ENCODE measurements around the gene PRLR. TPM values are rescaled to one million over a fixed set of nuclear protein-coding genes. Genes with fewer than 3 reads are reported as not detected.

Gene PRLR
- total RNA-seq, 1 experiment from 2014 or later = 2.5 TPM

- WGBS (ENCODE audit: extremely low coverage, insufficient read length, low lambda C conversion rate) = no CpG with 5 or more reads among the region's 2 CpGs
- H3K36me3 Mint-ChIP-seq (ENCODE audit: insufficient read depth in 1 of 3, low read depth in 3 of 3) = no peaks in the 10 kb centered on the region
- Histone ChIP-seq H4K8ac (replicated peaks; ENCODE audit: insufficient read length, low read depth, low read length) (no peak overlapping the region), H3K9me3 (ENCODE audit: control insufficient read depth, low read depth, low read length) (no peaks in the 10 kb centered on the region), H3K4me1 (ENCODE audit: insufficient read depth, low read length) (no peaks in the 10 kb centered on the region), H3K4me2 (ENCODE audit: insufficient read depth, insufficient read length, low read length) (no peak overlapping the region), H2BK120ac (ENCODE audit: low read depth, low read length, poor library complexity, severe bottlenecking) (no peak overlapping the region), H2BK20ac (ENCODE audit: low read depth, low read length, poor library complexity, severe bottlenecking) (no peak overlapping the region), H4K5ac (ENCODE audit: insufficient read length, low read depth, low read length) (no peak overlapping the region), H3K79me1 (ENCODE audit: insufficient read depth, low read depth, low read length, poor library complexity, severe bottlenecking) (no peaks in the 10 kb centered on the region), H3K14ac (ENCODE audit: insufficient read depth, low read length) (no peak overlapping the region), H3K27ac (ENCODE audit: insufficient read length, low read depth, low read length) (no peak overlapping the region), H2BK15ac (ENCODE audit: low read depth, low read length) (no peak overlapping the region), H4K91ac (ENCODE audit: insufficient read length, low read depth, low read length) (no peak overlapping the region), H3K79me2 (ENCODE audit: insufficient read depth, low read length) (no peaks in the 10 kb centered on the region), H3K27me3 (ENCODE audit: insufficient read depth, low read length) (no peaks in the 10 kb centered on the region), H3K23ac (ENCODE audit: insufficient read length, low read depth, low read length) (no peak overlapping the region), H3K56ac (ENCODE audit: insufficient read length, low read depth, low read length) (no peak overlapping the region), H3K9ac (ENCODE audit: extremely low read depth, insufficient read length, low read length) (no peak overlapping the region), H2BK5ac (ENCODE audit: insufficient read length, low read length) (no peak overlapping the region), H3K23me2 (ENCODE audit: insufficient read length, low read depth, low read length, poor library complexity, severe bottlenecking) (no peaks in the 10 kb centered on the region), H3K18ac (ENCODE audit: insufficient read length, low read depth, low read length) (no peak overlapping the region), H3K4ac (ENCODE audit: low read depth, low read length) (no peak overlapping the region), H2BK12ac (ENCODE audit: insufficient read length, low read depth, low read length) (no peak overlapping the region), H2AFZ (ENCODE audit: low read length) (no peak overlapping the region), H2AK5ac (ENCODE audit: insufficient read length, low read length) (no peak overlapping the region), H3T11ph (ENCODE audit: low read length) (no peak overlapping the region), H4K20me1 (ENCODE audit: control insufficient read depth, insufficient read depth, insufficient read length) (no peaks in the 10 kb centered on the region)
- no peak for DNase-seq
- no peaks in the 10 kb centered on the region for H3K4me1 Mint-ChIP-seq
- H3K9me3 Mint-ChIP-seq = no peaks in the 10 kb centered on the region
- H3K27ac Mint-ChIP-seq = no peak overlapping the region
- no peaks in the 10 kb centered on the region; the same call in 1 of the 2 replicates for H3K27me3 Mint-ChIP-seq (ENCODE audit: low read depth)
- H3K4me3 Mint-ChIP-seq = no peak overlapping the region
- TF ChIP-seq CTCF (conservative IDR thresholded peaks at IDR 0.05) = no peak
These were observed 162.3 kb downstream of the PRLR start for GRCh38 chr5:35067985-35068384.
